Ectodermal cell (in vitro differentiated cells): ENCODE data around the gene TCF4.
A peak's percentile ranks its signal among the peaks of the same experiment; 100 is the strongest.

ENCODE experiments used
- H3K27ac ChIP-seq: 2 replicates; pipeline ENCODE4 v1.7.0; 2013; ENCODE audit warnings: mild to moderate bottlenecking, low read depth, low read length; ENCODE audit not compliant: insufficient read depth, poor library complexity, severe bottlenecking
- H3K27me3 ChIP-seq: 2 replicates; pipeline ENCODE4 v1.7.0; 2013; ENCODE audit warnings: mild to moderate bottlenecking, low read length; ENCODE audit not compliant: insufficient read depth, control insufficient read depth, poor library complexity, severe bottlenecking
- H3K36me3 ChIP-seq: one replicate; pipeline ENCODE4 v1.7.0; 2013; ENCODE audit warnings: low read length; ENCODE audit not compliant: control insufficient read depth, insufficient read depth
- H3K4me1 ChIP-seq: one replicate; pipeline ENCODE4 v1.7.0; 2013; ENCODE audit warnings: low read length; ENCODE audit not compliant: control insufficient read depth, insufficient read depth
- H3K4me3 ChIP-seq: 2 replicates; pipeline ENCODE4 v1.7.0; 2013; ENCODE audit warnings: low read depth, low read length, control low read depth; ENCODE audit not compliant: insufficient read depth
- H3K9me3 ChIP-seq: 2 replicates; pipeline ENCODE4 v1.7.0; 2013; ENCODE audit warnings: mild to moderate bottlenecking, low read length, moderate library complexity; ENCODE audit not compliant: control insufficient read depth
- WGBS, 2 experiments: methylation state at CpG; one replicate each; pipeline ENCODE4 v1.1.7; 2013; ENCODE audit warnings: missing lambda C conversion rate in 2 of 2; 5-methylcytosine and 5-hydroxymethylcytosine counted together

The TCF4 gene

DNA sequence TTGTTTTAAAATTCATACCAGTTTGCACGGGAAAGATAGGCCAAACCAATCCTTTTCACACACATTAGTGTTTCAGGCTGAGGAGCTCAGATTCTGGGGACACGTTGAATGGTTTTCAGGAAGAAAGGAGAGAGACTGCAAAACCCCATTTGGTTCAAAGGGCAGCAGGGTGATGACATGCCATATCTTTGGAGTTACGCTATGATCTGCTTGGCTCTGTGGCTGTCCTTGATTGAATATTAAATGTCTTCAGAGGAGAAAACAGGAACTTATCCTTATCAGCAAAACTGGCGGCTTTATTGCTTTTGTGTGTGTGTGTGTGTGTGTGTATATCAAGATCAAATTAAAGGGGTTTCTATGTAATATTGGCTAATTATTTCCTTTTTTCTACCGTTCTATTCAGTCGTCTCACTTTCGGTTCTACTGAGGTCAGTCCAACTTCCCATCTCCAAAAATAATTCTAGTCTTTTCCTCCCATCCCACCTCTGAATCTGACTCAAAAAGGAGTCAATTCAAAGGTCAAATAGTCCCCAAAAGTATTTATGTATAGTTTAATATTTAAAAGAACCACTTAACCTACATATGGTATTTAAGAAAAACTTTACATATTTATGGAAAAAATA, 335.8 kb downstream of the TCF4 start:
- Histone ChIP-seq H3K36me3 (peaks cover 26% of the 10 kb centered on the region), H3K4me1 (no peaks in the 10 kb centered on the region), H3K4me3 (no peak overlapping the region), H3K27ac (peak overlapping the region; percentile 21), H3K9me3 (no peaks in the 10 kb centered on the region), H3K27me3 (no peaks in the 10 kb centered on the region)
- whole genome bisulfite sequencing, 2 experiments, result 90 to 95% methylated on average over 7 of the region's 7 CpGs

DNA sequence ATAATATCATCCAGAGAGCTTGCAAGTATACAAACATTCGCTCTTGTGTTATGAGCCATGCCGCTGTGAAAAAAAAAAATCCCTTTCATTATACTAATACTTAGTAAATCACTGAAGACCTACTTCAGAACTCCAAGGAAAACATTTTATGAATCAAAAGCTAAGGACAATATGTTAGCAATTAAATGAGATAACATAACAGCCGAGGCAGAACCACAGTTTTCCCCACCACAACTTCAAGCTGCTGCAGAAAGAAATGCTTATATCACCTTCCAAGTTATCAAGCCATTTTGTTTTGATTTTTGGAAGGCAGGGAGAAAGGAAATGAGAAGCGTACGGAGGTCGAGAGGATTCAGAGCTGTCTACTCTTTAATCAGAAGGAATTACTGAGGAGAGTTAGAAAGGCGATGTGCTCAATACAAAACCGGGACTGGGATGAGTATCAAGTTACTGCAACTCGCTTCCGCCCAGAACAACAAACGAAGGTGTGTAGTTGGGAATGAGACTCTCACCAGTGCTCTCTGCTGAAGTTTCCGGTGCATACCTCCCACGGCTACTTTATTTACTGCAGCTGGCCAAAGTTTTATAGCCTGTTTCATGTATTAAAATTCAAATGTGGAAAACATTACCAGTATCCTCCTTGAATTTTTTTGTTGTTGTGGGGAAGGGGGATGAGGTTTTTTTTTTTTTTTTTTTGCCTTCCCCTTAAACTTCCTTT, 336.6 kb downstream of the TCF4 start:
- Histone ChIP-seq H3K9me3 (no peaks in the 10 kb centered on the region), H3K36me3 (peaks cover 30% of the 10 kb centered on the region), H3K4me3 (no peak overlapping the region), H3K27me3 (no peaks in the 10 kb centered on the region), H3K27ac (no peak overlapping the region), H3K4me1 (no peaks in the 10 kb centered on the region)
- 76 to 78% methylated on average over 12 to 13 of the region's 13 CpGs for WGBS, 2 experiments

DNA sequence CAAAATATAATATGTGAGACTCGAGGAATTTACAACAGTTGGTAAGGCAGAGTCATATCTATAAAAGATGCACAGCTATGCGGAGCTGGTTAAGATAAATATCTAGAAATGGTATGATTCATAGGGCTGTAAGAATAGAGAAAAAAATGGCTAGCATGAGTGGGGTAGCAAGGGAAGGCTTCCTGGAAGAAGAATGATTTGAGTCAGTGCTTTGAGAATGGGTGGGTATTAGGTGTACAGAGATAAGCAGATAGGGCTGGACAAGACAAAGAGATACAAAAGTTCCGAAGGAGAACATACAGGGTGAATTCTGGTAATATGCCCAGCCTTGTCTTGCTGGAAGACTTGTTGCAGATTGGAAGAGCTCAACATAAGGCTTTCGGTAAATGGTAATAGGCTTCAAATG, 337.2 kb downstream of the TCF4 start:
- no peaks in the 10 kb centered on the region for H3K4me1 ChIP-seq
- H3K27ac ChIP-seq, result no peak overlapping the region
- 95% methylated on average over 4 of the region's 4 CpGs for WGBS, 2 experiments
- no peak overlapping the region for H3K4me3 ChIP-seq
- H3K36me3 ChIP-seq, result peaks cover 27% of the 10 kb centered on the region
- no peaks in the 10 kb centered on the region for H3K9me3 ChIP-seq
- H3K27me3 ChIP-seq, result no peaks in the 10 kb centered on the region

DNA sequence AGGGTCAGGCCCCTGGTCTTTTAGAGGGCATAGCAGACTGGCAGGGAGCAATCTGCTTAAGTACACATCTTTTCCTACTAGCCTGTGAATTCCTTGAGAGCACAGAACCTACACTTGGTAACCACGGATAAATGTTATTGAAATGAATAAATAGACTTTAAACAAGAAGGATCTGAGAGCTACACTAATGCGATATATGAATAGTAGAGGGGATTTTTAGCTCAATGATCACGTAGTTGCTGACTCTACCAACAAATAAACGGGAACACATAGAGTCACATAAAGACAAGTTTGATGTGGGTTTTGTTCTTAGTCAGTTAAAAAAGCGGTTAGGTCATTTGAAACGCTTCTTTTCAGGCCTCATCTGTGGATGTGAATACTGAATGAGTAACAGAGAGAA, 338.4 kb downstream of the TCF4 start:
- Histone ChIP-seq H3K9me3 (no peaks in the 10 kb centered on the region), H3K4me1 (no peaks in the 10 kb centered on the region), H3K36me3 (peaks cover 18% of the 10 kb centered on the region), H3K27me3 (no peaks in the 10 kb centered on the region), H3K27ac (no peak overlapping the region), H3K4me3 (no peak overlapping the region)
- WGBS, 2 experiments, result 97% methylated on average over 6 of the region's 6 CpGs

DNA sequence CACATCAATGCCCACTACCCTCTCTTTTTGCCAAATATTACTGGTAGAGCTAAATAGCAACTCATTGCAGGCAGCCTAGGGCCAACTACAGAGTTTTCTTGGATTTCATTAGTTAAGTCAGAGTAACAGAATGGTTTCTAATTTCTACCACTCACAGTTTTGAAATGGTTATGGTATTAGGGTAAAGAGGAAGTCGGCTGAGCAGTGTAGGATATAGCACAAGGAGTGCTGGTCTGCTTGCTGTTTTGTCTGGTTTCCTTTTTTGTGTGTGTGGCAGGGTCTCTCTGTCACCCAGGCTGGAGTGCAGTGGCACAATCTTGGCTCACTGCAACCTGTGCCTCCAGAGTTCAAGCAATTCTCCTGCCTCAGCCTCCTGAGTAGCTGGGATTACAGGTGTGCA, 339.5 kb downstream of the TCF4 start:
- no peak overlapping the region for H3K27ac ChIP-seq
- peaks cover 15% of the 10 kb centered on the region for H3K36me3 ChIP-seq

DNA sequence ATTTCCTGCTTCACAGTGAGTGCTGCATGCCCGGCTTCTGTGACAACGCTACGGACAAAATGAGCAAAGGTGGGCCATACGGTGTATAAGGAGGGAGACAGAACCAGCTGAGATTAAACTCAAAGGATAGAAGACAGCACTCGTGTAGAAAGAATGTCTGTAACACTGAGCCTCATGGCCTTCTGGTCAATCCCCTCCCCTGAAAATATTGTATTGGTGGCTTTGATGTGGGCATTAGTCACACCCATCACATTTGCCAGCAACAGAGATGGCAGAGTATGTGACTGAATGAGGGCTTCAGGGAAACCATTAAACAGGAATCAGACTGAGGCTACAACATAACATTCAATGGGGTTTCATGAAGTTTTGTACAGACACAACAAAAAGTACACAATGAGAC, 341.0 kb downstream of the TCF4 start:
- Histone ChIP-seq H3K4me3 (no peak overlapping the region), H3K4me1 (no peaks in the 10 kb centered on the region), H3K36me3 (peaks cover 18% of the 10 kb centered on the region), H3K9me3 (no peaks in the 10 kb centered on the region), H3K27ac (no peak overlapping the region), H3K27me3 (no peaks in the 10 kb centered on the region)
- WGBS, 2 experiments, result 93 to 97% methylated on average over 5 of the region's 5 CpGs

More for the DNA sequence above, 339.5 kb downstream of the TCF4 start:
- 95 to 100% methylated on average over 1 of the region's 1 CpG for WGBS, 2 experiments
- no peaks in the 10 kb centered on the region for H3K27me3 ChIP-seq
- no peak overlapping the region for H3K4me3 ChIP-seq
- H3K9me3 ChIP-seq, result no peaks in the 10 kb centered on the region
- no peaks in the 10 kb centered on the region for H3K4me1 ChIP-seq

DNA sequence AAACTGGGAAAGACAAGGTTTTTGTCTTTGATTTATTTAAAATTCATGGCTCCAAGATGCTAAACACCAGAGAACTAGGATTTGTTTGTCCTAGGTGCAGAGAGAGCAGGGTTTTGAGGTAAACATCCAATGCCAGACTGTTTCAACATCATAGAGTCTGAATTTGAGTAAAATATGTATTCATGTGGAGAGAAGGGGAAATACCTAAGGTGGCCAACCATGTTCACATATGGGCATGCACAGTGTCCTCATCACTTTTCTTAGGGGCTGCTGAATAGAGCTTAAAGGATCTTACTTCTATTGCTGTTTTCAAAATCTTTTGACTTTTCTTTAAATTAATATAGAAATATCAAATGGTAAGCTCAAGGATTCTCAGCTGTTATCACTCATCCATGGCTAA, 341.7 kb downstream of the TCF4 start:
- H3K4me1 ChIP-seq, result no peaks in the 10 kb centered on the region
- H3K27me3 ChIP-seq, result no peaks in the 10 kb centered on the region
- no peak overlapping the region for H3K27ac ChIP-seq
- H3K36me3 ChIP-seq, result peaks cover 18% of the 10 kb centered on the region
- no peak overlapping the region for H3K4me3 ChIP-seq
- no peaks in the 10 kb centered on the region for H3K9me3 ChIP-seq

DNA sequence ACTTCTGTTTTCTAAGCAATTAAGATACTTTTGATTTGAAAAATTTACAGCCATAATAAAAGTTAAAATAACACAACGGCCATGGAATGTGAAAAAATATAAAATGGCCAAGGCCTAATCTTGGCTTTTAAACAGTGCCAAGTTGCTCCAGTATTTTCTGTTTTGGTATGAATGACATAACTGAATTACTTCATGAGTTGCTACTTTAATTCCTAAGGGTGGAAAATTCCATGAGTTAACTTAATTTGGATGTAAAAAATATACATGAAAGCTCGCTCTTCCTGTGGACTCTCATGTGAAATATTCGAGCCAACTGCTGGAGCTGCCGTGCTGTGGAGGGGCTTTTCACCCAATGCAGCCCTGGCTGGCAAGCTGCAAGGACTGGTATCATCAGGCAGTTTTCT, 342.8 kb downstream of the TCF4 start:
- H3K9me3 ChIP-seq, result no peaks in the 10 kb centered on the region
- peaks cover 18% of the 10 kb centered on the region for H3K36me3 ChIP-seq
- WGBS, 2 experiments, result 97 to 98% methylated on average over 4 of the region's 4 CpGs
- no peak overlapping the region for H3K27ac ChIP-seq
- no peak overlapping the region for H3K4me3 ChIP-seq
- H3K4me1 ChIP-seq, result no peaks in the 10 kb centered on the region
- H3K27me3 ChIP-seq, result no peaks in the 10 kb centered on the region

DNA sequence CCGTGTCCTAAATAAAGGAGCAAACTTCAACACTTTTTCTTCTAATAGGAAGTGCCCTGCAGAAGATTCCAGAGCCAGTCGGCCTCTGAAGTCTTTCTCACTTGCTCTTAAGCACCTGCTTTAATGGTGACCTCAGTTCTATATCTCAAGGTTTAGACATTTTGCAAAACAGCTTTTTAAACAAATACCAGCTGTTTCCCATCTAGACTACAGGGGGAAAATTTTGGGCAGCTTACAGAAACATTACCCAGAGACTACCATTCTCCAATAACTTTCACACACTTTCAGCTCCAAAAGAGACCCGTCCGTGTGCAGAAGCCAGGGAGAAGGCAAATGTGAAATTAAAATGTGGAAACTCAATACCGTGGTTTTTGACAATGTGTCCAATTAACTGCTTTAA, 343.4 kb downstream of the TCF4 start:
- Histone ChIP-seq H3K36me3 (peaks cover 18% of the 10 kb centered on the region), H3K9me3 (no peaks in the 10 kb centered on the region), H3K4me3 (no peak overlapping the region), H3K4me1 (no peaks in the 10 kb centered on the region), H3K27me3 (no peaks in the 10 kb centered on the region), H3K27ac (no peak overlapping the region)
- WGBS, 2 experiments, result 95 to 96% methylated on average over 5 of the region's 5 CpGs

DNA sequence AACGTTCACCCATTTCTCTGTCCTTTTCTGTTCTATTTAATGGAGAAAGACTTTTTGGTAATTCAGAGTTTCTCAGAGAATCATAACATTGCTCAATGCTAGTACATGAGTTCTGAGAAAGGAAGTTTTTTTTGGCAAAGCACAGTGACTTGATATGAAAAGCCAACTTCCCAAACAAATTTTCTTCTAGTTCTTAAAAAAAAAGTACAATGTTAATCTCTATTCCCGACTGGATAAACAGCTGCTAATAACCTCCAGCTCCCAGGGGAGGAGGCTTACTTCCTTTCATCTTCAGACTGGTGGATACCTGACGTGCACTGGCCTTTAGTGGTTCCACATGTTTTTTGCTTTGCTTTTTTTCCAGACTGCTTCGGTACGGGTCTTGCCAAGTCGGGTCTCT, 344.1 kb downstream of the TCF4 start:
- Histone ChIP-seq H3K4me3 (no peak overlapping the region), H3K4me1 (no peaks in the 10 kb centered on the region), H3K27ac (no peak overlapping the region), H3K36me3 (peaks cover 15% of the 10 kb centered on the region), H3K9me3 (no peaks in the 10 kb centered on the region), H3K27me3 (no peaks in the 10 kb centered on the region)
- 93 to 95% methylated on average over 6 of the region's 6 CpGs for WGBS, 2 experiments
